Ecto neural progenitor cell (in vitro differentiated cells): ENCODE data around the gene TESK1.

Experiments
- DNase-seq: peaks from one replicate; pipeline ENCODE4 v3.0.0-alpha.2; 2018; ENCODE audit warnings: low spot score

TESK1 gene

DNA sequence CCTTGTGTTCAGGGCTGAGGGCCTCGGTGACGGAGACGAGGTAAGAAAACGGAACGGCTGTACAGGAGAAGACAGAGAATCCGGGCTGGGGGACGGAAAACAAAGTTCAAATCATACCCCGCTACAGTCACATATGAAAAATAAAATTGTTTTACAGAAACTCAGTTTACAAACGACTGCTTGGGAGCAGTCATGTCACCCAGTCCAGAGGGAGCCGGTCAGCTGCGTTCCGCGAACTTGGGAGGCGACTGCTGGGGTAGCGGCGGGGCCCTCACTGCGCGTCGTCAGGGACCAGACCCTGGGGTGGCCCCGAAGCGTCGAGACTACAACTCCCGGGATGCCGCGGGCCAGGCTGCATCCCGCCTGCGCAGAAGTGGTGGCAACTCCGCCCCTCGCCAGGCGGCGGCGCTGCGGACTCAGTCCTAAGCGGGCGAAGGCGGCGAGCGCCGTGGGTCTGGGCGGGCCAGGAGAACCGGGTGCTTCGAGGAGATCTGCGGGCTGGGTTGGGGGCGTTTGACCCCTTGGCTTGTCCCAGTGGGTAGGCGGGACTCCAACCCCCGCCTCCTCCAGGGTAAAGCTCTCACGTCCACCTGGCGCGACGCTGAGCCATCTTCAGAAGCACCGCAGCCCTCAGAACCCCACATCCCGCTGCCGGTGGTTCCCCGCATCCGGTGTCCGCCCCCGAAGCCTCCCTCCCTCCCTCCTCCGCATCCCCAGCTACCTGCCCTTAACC, 41.6 kb downstream of the TESK1 start:
- DNase-seq = peak; percentile 95

DNA sequence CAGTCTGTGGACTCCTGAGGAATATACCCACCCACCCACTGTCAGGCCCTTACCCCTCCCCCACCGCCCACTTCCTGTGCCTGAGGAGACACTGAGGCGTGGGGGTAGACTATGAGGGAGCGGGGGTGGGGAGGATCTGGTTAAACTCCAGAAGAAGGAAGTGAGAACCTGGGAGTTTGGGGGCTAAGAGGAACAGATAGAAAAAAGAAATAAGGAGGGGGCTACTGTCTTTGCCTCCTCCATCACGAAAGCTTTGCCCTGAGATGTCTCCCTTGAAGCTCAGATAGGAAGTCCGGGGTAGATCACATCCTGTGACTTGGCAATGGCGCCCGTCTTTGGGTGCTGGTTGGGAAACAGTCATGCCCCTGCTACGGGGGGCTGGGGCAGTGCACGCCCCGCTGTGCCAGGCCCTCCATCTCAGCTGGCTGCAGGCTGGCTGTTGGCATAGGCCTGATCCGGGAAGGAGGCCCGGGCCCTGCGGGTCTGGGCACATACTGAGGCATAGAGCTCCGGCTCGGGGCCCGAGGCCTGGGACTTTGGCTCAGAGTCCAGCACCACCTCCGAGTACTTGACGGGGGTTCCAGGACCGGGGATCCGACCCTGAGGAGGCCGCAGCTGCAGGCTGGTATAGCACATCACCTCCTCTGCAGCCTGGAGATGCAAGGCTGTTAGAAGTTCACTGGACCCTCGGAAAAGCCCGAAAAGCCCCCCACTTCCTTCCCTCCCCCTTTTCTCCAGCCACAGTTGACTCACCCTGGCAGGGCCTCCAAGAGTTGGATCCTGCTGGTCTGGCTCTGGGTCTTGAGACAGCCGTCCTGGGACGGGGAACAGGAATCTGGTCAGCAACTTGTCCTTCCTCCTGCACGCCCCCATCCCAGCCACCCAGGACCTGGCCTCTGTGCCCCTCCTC, 44.6 kb downstream of the TESK1 start:
- DNase-seq = no peak

DNA sequence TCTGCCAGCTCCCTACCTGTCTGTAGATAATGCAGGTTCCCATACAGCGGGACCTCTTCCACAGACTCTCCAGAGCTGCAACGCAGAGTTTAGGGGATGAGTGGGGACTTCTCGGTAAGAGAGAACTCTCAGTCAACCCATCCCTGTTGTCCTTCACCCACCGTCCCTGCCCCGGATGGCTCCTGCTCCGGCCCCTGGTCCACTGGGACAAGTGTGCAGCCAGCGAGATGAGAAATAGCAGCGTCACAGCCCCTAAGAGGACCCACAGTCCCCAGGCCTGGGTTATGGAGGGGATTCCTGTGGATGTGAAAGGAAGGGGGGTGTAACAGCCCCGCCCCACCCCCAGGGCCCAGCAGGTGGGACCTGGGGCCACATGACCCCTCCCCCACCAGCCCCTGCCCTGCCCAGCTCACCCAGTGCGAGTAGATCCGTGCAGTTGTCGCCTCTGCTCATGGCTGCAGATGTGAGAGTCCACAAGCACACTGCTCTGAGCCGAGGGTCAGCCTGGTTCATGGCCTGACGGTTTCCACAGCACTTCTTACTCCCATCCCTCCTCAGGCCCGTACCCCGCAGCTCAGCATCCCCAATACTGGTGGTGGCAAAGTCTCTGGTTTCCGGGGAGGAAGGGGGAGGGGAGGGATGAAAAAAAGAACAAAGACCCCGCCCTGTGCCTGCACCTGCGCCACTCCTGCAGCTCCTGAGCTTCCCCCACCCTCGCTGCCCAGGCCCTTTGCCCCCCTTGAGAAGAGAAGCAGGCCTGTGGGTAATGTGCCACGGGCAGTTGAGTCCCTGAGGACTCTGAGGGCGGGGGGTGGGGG, 45.5 kb downstream of the TESK1 start, which contains the start of gene SIT1:
Gene SIT1, minus strand, starts transcription at position 591 of the 818 bp plus-strand sequence. Its CDS starts 78 bp downstream, at position 513.
- no peak for DNase-seq

DNA sequence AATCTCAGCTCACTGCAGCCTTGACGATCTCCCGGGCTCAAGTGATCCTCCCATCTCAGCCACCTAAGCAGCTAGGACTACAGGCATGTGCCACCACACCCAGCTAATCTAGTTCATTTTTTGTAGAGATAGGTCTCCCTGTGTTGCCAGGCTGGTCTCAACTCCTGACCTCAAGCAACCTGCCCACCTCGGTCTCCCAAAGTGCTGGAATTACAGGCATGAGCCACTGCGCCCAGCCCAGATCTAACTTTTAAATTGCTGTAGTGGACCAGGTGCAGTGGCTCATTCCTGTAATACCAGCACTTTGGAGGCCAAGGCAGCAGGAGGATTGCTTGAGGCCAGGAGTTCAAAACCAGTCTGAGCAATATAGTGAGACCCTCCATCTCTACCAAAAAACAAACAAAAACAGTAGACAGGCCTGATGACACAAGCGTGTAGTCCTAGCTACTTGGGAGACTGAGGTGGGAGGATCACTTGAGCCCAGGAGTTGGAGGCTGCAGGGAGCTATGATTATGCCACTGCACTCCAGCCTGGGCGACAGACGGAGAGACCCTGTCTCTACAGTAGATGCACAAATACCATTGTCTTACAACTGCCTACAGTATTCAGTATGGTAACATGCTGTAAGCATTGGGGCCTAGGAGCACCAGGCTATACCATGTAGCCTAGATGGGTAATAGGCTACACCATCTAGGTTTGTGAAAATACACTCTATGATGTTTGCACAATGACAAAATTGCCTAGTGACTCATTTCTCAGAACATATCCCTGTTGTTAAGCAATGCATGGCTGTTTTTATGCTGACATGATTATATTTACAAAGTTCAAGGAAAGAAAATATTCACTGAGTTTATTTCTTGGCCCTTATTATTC, 47.1 kb downstream of the TESK1 start:
- DNase-seq = no peak

DNA sequence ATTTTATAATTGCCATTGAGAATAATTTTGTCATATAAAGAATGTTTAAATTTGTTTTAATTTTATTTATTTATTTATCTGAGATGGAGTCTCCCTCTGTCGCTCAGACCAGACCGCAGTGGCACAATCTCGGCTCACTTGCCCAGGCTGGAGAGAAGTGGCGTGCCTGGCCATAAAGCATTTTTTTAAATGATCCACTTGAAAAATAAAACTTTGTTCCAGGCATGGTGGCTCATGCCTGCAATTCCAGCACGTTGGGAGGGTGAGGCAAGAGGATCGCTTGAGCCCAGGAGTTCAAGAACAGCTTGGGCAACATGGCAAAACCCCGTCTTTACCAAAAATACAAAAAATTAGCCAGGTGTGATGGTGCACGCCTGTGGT, 47.8 kb downstream of the TESK1 start:
- no peak for DNase-seq

DNA sequence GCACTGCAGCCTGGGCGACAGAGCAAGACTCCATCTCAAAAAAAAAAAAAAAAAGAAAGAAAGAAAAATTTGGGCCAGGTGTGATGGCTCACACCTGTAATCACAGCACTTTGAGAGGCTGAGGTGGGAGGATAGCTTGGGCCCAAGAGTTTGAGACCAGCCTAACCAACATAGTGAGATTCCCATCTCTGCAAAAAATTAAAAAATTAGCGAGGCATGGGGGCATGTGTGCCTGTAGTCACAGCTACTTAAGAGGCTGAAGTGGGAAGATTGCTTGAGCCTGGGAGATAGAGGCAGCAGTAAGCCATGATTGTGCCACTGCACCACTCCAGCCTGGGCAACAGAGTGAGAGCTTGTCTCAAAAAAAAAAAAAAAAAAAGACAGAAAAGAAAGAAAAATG, 48.5 kb downstream of the TESK1 start:
- no peak for DNase-seq

DNA sequence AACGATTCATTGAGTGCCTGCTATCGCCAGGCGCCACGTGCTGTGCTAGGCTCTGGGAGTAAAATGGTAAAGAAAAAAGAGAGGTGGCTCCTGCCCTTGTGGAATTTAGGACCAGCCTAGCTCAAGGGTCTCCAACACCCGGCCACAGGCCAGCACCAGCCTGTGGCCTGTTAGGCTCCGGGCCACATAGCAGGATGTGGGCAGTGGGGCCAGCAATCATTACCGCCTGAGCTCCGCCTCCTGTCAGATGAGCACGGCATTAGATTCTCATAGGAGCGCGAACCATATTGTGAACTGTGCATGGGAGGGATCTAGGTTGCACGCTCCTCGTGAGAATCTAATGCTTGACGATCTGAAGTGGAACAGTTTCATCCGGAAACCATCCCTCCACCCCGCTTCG, 51.3 kb downstream of the TESK1 start:
- DNase-seq = no peak

DNA sequence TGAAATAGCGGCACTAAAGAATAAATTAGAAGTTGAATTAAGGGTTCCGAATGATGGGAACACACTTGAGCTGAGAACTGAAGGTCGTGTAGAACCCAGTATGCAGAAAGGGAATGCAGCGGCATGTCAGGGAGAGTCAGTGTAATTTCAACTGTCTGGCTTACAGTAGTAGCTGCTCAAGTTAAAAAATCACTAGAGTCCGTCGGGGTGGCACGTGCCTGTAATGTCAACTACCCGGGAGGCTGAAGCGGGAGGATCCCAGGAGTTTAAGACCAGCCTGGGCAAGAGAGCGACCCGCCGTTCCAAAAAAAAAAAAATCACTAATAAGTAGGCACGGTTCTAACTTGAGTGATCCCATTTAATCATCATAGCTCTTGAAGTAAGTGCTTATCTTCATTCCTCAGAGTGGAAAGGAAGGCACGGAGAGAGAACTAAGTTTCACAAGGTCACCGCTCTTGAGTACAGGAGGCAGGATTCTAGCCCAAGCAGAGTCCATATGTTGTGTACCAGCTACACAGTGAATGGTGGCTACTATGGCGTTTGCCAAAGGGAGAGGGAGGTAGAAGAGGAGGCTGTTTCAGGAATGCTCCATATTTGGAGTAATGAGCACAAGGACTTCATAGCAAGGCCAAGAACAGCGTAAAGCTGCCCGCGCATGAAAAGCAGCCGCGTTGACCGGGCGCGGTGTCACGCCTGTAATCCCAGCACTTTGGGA, 51.9 kb downstream of the TESK1 start:
- DNase-seq = no peak

DNA sequence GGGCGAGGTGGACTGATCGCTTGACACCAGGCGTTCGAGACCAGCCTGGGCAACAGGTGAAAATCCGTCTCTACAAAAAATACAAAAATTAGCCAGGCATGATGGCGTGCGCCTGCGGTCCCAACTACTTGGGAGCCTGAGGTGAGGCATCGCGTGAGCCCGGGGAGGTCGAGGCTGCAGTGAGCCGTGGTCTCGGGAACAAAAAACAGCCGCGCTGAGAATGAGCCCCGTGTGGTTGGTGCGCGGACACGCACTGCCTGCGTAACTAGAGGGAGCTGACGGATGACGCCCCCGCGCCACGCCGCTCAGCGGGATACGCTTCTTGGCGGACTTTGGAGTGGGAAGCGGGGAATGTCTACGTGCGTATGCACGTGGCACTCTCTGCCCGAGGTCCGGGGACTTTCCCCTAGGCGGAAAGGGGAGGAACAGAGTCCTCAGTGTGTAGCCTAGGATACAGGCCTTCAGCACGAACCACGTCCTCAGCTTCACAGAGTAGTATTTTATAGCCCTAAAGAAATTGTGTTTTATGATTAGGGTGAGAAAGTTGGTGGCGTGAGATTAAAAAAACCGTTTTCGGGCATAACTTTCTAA, 52.6 kb downstream of the TESK1 start, which contains the start of gene RMRP:
Gene RMRP, minus strand, starts transcription at position 474 of the 591 bp plus-strand sequence.
- DNase-seq = peak; percentile 96

DNA sequence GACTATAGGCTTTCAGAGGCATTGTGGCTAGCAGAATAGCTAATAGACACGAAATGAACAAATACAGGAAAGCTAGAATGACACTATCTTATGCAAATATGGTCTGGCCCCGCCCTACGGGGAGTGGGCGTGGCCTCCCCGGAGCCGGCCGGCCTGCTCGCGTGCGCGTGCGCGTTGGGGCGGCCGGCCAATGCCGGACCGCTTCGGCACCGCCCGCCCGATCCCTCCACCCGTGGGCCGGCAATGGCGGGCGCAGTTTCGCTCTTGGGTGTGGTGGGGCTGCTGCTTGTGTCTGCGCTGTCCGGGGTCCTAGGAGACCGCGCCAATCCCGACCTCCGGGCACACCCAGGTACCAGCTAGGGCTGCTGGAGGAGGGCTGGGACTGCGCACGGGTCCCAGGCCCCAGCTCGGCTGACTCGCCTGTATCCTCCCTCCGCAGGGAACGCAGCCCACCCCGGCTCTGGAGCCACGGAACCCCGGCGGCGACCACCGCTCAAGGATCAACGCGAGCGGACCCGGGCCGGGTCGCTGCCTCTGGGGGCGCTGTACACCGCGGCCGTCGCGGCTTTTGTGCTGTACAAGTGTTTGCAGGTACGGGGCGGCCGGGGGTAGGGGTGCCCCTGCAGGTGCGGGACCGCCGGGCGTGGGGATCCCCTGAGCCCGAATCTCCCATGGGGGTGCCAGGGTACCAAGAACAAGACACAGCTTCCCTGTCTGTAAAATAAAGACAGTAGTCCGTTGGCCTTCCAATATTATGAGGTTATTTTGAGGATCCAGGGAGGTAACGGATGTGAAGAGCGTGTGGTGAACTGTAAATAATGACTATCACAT, 53.3 kb downstream of the TESK1 start, which contains the start of gene CCDC107:
Gene CCDC107, plus strand, starts transcription at position 156 of the 831 bp plus-strand sequence. Its CDS starts 88 bp downstream, at position 244.
- DNase-seq = peak; percentile 93

DNA sequence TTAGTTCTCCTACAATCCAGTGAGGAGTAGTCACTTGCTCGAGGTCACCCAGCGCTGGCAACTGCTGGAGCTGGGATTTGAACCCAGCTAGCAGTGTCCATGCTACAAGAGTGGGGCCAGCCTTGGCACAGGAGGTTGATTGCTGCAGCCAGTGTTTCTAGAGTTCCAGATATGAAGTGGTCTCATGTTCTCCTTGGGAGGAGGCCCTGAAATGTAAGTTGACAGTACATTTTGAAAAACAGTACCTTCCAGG, 53.8 kb downstream of the TESK1 start:
- no peak for DNase-seq

DNA sequence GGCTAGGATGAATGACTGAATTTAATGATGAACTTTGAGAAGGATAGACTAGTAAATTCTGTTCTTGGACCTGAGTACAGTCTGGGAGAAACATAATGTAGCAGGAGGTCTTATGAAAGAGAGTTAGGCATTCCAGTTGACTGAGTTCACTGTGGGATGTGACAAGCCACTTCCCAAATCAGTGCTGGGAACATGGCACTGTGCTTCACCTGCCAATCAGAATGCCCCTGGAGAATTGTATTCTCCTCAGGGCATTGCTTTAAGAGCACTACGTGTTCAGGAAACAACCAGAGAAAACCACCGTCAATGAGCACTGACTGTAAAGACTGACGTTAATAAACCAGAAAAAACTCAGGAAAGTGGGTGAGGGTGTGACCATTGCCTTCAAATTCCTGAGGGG, 54.3 kb downstream of the TESK1 start:
- no peak for DNase-seq
